NT2/D1 (cell line): Measurements from ENCODE around the gene THPO.

ENCODE experiments used
- DNase-seq: peaks from one replicate; pipeline ENCODE4 v3.0.0-alpha.2; 2011; ENCODE audit warnings: low read depth, low spot score
- H3K27me3 ChIP-seq: 2 replicates; pipeline ENCODE4 v1.6.0; 2011; ENCODE audit warnings: mild to moderate bottlenecking; ENCODE audit not compliant: insufficient read length, insufficient read depth
- H3K36me3 ChIP-seq: 2 replicates; pipeline ENCODE4 v1.6.1; 2011; ENCODE audit warnings: mild to moderate bottlenecking, low read length, mixed read lengths; ENCODE audit not compliant: insufficient read depth, insufficient read length
- H3K4me1 ChIP-seq: 2 replicates; pipeline ENCODE4 v1.5.1; 2011; ENCODE audit not compliant: insufficient read depth, insufficient read length
- H3K4me3 ChIP-seq: 2 replicates; pipeline ENCODE4 v1.5.1; 2011; ENCODE audit warnings: low read depth; ENCODE audit not compliant: insufficient read length
- H3K9ac ChIP-seq: 2 replicates; pipeline ENCODE4 v1.6.0; 2011; ENCODE audit warnings: low read depth; ENCODE audit not compliant: insufficient read length
- H3K9me3 ChIP-seq: 2 replicates; pipeline ENCODE4 v1.5.1; 2011; ENCODE audit warnings: mild to moderate bottlenecking, low read length; ENCODE audit not compliant: insufficient read depth
- SUZ12 ChIP-seq: IDR thresholded peaks from 2 replicates; pipeline ENCODE4 v1.6.1; 2011; ENCODE audit not compliant: insufficient read length, insufficient read depth; ENCODE audit errors: extremely low read depth
- YY1 ChIP-seq: IDR thresholded peaks from 2 replicates; pipeline ENCODE4 v1.6.1; 2011; ENCODE audit not compliant: insufficient read length, insufficient read depth
- ZNF274 ChIP-seq: IDR thresholded peaks from 2 replicates; pipeline ENCODE4 v1.6.1; 2011; ENCODE audit warnings: mild to moderate bottlenecking, low read depth, low read length

The THPO gene

DNA sequence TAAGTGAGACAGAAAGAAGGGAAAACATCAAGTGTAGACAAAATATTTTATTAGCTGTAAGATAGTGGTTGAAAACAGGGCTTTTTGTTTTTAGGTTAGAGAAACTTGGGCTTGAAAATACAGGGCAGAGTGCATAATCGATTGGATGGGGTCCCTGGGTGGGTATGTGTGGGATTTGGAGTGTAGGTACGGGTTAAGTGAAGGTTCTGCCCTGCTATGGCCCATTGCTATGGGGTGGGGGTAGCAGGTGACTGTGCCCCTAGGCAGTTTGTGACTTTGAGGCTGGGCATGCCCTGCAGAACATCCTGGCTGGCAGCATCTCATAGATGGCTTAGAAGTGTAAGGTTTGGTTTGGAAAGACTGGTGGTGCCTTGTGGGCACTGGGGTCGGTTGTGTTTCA is 44.3 kb downstream of the THPO start:
- H3K4me3 ChIP-seq, result no peak overlapping the region
- TF ChIP-seq ZNF274, result no peak
- peaks cover 81% of the 10 kb centered on the region for H3K36me3 ChIP-seq
- peaks cover 11% of the 10 kb centered on the region for H3K4me1 ChIP-seq
- H3K27me3 ChIP-seq, result no peaks in the 10 kb centered on the region
- no peak overlapping the region for H3K9ac ChIP-seq
- no peak for DNase-seq
- H3K9me3 ChIP-seq, result no peaks in the 10 kb centered on the region

DNA sequence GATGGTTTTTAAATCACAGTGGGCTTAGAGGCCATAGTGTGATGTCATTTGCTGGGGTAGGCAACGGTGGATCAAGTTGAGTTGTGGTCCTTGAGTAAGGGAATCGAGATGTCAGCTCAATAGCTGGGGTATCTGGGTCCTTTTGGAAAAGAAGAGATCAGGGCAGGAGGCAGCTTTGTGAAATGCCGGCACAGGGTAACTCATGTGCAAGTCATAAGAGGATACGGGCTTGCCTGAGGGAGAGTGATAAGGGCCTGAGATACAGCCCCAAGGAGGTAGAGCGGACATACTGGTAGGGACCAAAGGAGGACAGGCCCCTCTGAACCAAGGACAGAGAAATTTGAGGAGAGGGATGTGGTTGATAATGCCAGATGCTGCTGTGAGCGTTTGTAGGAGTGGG is 44.8 kb downstream of the THPO start:
- Histone ChIP-seq H3K27me3 (no peaks in the 10 kb centered on the region), H3K36me3 (peaks cover 81% of the 10 kb centered on the region), H3K4me1 (peaks cover 11% of the 10 kb centered on the region), H3K9me3 (no peaks in the 10 kb centered on the region), H3K4me3 (no peak overlapping the region), H3K9ac (no peak overlapping the region)
- DNase-seq, result no peak
- TF ChIP-seq YY1, result no peak
- no peak for TF ChIP-seq ZNF274
- TF ChIP-seq SUZ12, result no peak

DNA sequence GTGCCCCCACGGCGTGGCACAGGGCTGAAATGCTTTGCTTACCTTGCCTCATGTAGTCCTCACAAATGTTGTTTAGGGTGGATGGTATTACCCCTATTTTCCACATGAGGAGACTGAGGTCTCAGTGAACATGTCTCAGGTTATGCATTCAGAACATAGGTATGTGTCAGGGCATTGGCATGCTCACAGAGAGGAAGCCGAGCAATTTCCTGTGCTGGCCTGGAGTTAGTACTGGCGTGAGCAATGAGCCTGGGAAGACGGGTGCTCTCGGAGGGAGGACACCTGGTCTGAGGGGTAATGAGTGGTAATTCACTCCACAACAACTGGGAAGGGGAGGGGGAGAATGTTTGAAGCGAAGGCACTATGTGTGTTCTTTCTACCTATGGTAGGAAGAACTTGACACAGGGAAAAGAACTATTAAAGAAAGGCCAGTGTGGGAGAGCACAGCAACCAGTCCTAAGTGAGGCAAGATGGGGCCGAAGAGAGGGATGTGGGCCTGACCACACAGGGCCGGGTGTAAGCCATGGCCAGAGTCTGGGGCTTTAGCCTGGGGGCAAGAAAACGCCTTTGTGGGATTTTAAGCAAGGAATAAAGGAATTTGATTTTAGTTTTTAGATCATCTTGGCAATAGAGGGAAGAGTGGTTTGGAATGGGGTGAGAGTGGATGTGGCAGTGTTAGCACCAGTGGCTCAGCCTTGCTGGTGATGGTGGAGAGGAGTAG is 45.5 kb downstream of the THPO start:
- Histone ChIP-seq H3K4me3 (no peak overlapping the region), H3K4me1 (peaks cover 9% of the 10 kb centered on the region), H3K27me3 (no peaks in the 10 kb centered on the region), H3K36me3 (peaks cover 82% of the 10 kb centered on the region), H3K9ac (no peak overlapping the region), H3K9me3 (no peaks in the 10 kb centered on the region)
- DNase-seq, result no peak
- TF ChIP-seq ZNF274 (no peak), SUZ12 (no peak), YY1 (no peak)

DNA sequence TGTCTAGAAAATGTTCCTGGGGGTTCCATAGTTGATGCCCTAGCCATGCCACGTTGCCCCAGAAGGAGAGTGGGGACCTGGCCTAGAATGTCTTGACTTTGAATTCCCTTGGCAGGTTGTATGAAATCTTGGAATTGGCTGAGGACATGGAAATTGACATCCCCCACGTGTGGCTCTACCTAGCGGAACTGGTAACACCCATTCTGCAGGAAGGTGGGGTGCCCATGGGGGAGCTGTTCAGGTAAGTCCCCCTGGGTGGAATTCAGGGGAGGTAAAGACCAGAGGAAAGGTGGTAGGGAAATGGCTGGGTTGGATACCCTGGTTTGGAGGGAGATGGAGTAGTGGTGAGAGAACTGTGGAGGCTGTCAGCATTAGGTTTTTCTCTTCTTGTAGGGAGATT is 49.5 kb downstream of the THPO start:
- Histone ChIP-seq H3K36me3 (peaks cover 94% of the 10 kb centered on the region), H3K9ac (no peak overlapping the region), H3K27me3 (no peaks in the 10 kb centered on the region), H3K4me1 (peaks cover 3% of the 10 kb centered on the region), H3K4me3 (no peak overlapping the region), H3K9me3 (no peaks in the 10 kb centered on the region)
- TF ChIP-seq YY1 (no peak), SUZ12 (no peak), ZNF274 (no peak)
- DNase-seq, result no peak

DNA sequence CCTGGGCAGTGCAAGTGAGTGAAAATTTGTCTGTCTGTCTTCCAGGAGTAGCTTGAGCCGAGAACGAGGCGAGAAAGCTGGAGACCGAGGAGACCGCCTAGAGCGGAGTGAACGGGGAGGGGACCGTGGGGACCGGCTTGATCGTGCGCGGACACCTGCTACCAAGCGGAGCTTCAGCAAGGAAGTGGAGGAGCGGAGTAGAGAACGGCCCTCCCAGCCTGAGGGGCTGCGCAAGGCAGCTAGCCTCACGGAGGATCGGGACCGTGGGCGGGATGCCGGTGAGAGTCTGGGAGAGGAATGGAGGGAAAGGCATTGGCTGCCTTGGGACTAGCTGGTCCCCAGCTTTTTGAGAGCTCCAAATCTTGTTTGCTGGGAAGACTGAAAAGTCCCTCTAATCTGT is 50.8 kb downstream of the THPO start:
- H3K27me3 ChIP-seq, result no peaks in the 10 kb centered on the region
- H3K4me1 ChIP-seq, result peaks cover 3% of the 10 kb centered on the region

DNA sequence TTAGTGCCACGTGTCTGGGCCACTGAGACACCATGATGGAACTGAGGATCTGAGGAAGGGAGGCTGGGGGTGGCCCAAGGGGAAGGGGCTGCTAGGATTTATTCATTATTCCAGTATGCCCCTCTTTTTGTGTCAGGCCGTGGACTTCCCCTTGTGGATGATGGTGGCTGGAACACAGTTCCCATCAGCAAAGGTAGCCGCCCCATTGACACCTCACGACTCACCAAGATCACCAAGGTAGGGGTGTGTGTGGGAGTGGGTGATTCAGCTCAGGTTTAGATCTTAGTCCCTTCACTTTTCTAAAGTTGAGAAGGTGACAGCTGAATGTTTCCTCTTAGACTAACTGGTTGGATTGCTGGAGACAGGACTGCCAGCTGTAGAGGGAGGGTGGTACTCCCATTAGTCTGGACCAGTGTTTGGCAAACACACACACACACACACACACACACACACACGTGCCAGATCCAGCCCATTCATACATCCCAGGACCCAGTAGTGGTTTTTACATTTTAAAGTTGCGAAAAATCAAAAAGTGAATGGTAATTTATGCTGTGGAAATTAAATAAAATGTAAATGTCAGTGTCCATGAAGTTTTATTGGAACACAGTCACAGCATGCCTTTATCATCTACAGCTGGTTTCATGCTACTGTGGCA is 52.2 kb downstream of the THPO start:
- no peak for DNase-seq
- Histone ChIP-seq H3K9ac (no peak overlapping the region), H3K36me3 (peaks cover 94% of the 10 kb centered on the region), H3K27me3 (no peaks in the 10 kb centered on the region), H3K4me1 (no peaks in the 10 kb centered on the region), H3K9me3 (no peaks in the 10 kb centered on the region), H3K4me3 (no peak overlapping the region)
- no peak for TF ChIP-seq SUZ12
- no peak for TF ChIP-seq ZNF274
- TF ChIP-seq YY1, result no peak

More for the DNA sequence above, 50.8 kb downstream of the THPO start:
- TF ChIP-seq YY1 (no peak), ZNF274 (no peak), SUZ12 (no peak)
- no peak for DNase-seq
- no peak overlapping the region for H3K9ac ChIP-seq
- H3K9me3 ChIP-seq, result no peaks in the 10 kb centered on the region
- H3K36me3 ChIP-seq, result peaks cover 94% of the 10 kb centered on the region
- H3K4me3 ChIP-seq, result no peak overlapping the region

DNA sequence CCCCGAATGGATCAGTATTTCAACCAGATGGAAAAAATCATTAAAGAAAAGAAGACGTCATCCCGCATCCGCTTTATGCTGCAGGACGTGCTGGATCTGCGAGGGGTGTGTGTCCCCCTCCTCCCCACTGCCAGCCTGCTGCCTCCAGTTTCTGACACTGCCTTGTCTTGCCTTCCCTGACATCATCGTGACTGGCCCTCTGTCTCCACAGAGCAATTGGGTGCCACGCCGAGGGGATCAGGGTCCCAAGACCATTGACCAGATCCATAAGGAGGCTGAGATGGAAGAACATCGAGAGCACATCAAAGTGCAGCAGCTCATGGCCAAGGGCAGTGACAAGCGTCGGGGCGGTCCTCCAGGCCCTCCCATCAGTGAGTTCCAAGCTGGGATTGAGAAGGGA is 52.7 kb downstream of the THPO start:
- Histone ChIP-seq H3K27me3 (no peaks in the 10 kb centered on the region), H3K4me1 (no peaks in the 10 kb centered on the region), H3K9me3 (no peaks in the 10 kb centered on the region), H3K4me3 (no peak overlapping the region), H3K9ac (no peak overlapping the region), H3K36me3 (peaks cover 98% of the 10 kb centered on the region)
- no peak for DNase-seq
- TF ChIP-seq SUZ12 (no peak), ZNF274 (no peak), YY1 (no peak)
